Measurements from ENCODE around the gene KIR3DL3. TPM values are rescaled to one million over a fixed set of nuclear protein-coding genes. Genes with fewer than 3 reads are reported as not detected.
"Not testable (repeated sequence)": the region's sequence is repeated elsewhere in the genome, so short reads cannot be mapped to it uniquely, and the experiment has no call there.

KIR3DL3 gene
- total RNA-seq, 2 donors from 2014 or later, result not detected

- Histone ChIP-seq H3K27me3 (no peaks in the 10 kb centered on the region), H3K4me1 (no peaks in the 10 kb centered on the region), H3K27ac (no peak overlapping the region), H3K4me3 (no peak overlapping the region), H3K36me3 (no peaks in the 10 kb centered on the region), H3K9me3 (no peaks in the 10 kb centered on the region)
- no peak for DNase-seq (ENCODE audit: low spot score)
- no peak for TF ChIP-seq CTCF (IDR thresholded peaks at IDR 0.05)
These were observed 19.3 kb upstream of the KIR3DL3 start for GRCh38 chr19:54704928-54705327.

GRCh38 chr19:54707962-54708361 lies 16.3 kb upstream of the KIR3DL3 start:
- no peaks in the 10 kb centered on the region for H3K36me3 ChIP-seq
- no peaks in the 10 kb centered on the region for H3K27me3 ChIP-seq
- no peak overlapping the region for H3K27ac ChIP-seq
- TF ChIP-seq CTCF (IDR thresholded peaks at IDR 0.05), result no peak
- peak; percentile 44 for DNase-seq (ENCODE audit: low spot score)
- H3K4me3 ChIP-seq, result no peak overlapping the region
- H3K9me3 ChIP-seq, result no peaks in the 10 kb centered on the region
- H3K4me1 ChIP-seq, result no peaks in the 10 kb centered on the region

- Histone ChIP-seq H3K4me3 (no peak overlapping the region), H3K9me3 (no peaks in the 10 kb centered on the region)
These were observed 15.5 kb upstream of the KIR3DL3 start for GRCh38 chr19:54708781-54709180.

GRCh38 chr19:54709212-54709948 lies 14.9 kb upstream of the KIR3DL3 start:
- TF ChIP-seq CTCF (IDR thresholded peaks at IDR 0.05), result no peak
- H3K9me3 ChIP-seq, result no peaks in the 10 kb centered on the region
- no peaks in the 10 kb centered on the region for H3K27me3 ChIP-seq
- H3K4me3 ChIP-seq, result no peak overlapping the region
- DNase-seq (ENCODE audit: low spot score), result peak; percentile 38
- H3K4me1 ChIP-seq, result no peaks in the 10 kb centered on the region
- H3K27ac ChIP-seq, result no peak overlapping the region
- no peaks in the 10 kb centered on the region for H3K36me3 ChIP-seq

More at GRCh38 chr19:54708781-54709180, 15.5 kb upstream of the KIR3DL3 start:
- Histone ChIP-seq H3K4me1 (no peaks in the 10 kb centered on the region), H3K27ac (no peak overlapping the region), H3K27me3 (no peaks in the 10 kb centered on the region), H3K36me3 (no peaks in the 10 kb centered on the region)
- peak; percentile 30 for DNase-seq (ENCODE audit: low spot score)
- no peak for TF ChIP-seq CTCF (IDR thresholded peaks at IDR 0.05)

GRCh38 chr19:54709956-54710355 lies 14.3 kb upstream of the KIR3DL3 start:
- H3K9me3 ChIP-seq; H3K36me3 ChIP-seq; H3K4me3 ChIP-seq; H3K27me3 ChIP-seq; DNase-seq (ENCODE audit: low spot score); H3K4me1 ChIP-seq; H3K27ac ChIP-seq: not testable (repeated sequence)

- Histone ChIP-seq H3K9me3 (peaks cover 0 to 12% of the 10 kb centered on the region in 2 donors), H3K27me3 (no peaks in the 10 kb centered on the region), H3K4me1 (no peaks in the 10 kb centered on the region), H3K4me3 (no peak overlapping the region), H3K36me3 (no peaks in the 10 kb centered on the region), H3K27ac (no peak overlapping the region)
- no peak for DNase-seq (ENCODE audit: low spot score)
- TF ChIP-seq CTCF (IDR thresholded peaks at IDR 0.05), result no peak
These were observed 402 bp downstream of the KIR3DL3 start for GRCh38 chr19:54724644-54725043.
